Thoracic aorta (tissue), 2 donors: ENCODE measurements around the gene CMIP. TPM values are rescaled to one million over a fixed set of nuclear protein-coding genes. Genes with fewer than 3 reads are reported as not detected.

Experiments used
- ATAC-seq: fragments of 150-250 bp; one replicate; pipeline ENCODE4 v1.8.0; 2017; ENCODE audit warnings: low read depth; ENCODE audit not compliant: insufficient number of reproducible peaks, low FRiP score
- DNase-seq: peaks from one replicate; pipeline ENCODE4 v3.0.0-alpha.2; 2020; ENCODE audit warnings: low spot score
- H3K27ac ChIP-seq, 2 donors: fragments of 200-600 bp; sonication (generic); 1 replicate in 1 of 2; 2 replicates in 1 of 2; pipeline ENCODE4 v1.5.1; 2016; ENCODE audit warnings: mild to moderate bottlenecking in 2 of 2, moderate library complexity in 2 of 2
- H3K27me3 ChIP-seq: fragments of 200-600 bp; sonication (generic); replicated peaks from 2 replicates; pipeline ENCODE4 v1.6.0; 2016; ENCODE audit warnings: mild to moderate bottlenecking; ENCODE audit not compliant: insufficient read depth
- H3K36me3 ChIP-seq: fragments of 200-600 bp; sonication (generic); one replicate; pipeline ENCODE4 v1.5.1; 2016
- H3K4me1 ChIP-seq, 2 donors: fragments of 200-600 bp; sonication (generic); 1 replicate in 1 of 2; 2 replicates in 1 of 2; pipeline versions ENCODE4 v1.5.1 to v1.6.0; 2016; ENCODE audit warnings: low read depth in 2 of 2, mild to moderate bottlenecking in 1 of 2; ENCODE audit not compliant: control insufficient read depth in 1 of 2
- H3K4me3 ChIP-seq: fragments of 200-600 bp; sonication (generic); 2 replicates; pipeline ENCODE4 v1.5.1; 2016; ENCODE audit warnings: mild to moderate bottlenecking
- H3K9me3 ChIP-seq: fragments of 200-600 bp; sonication (generic); 2 replicates; pipeline ENCODE4 v1.5.1; 2016
- total RNA-seq, 2 donors: library from RNA; depleted of rRNA; stranded (reverse); fragments of >200 nt; gene quantifications; one replicate each; pipeline versions ENCODE4 v1.1.0 to v1.2.3, GENCODE V29; 2016
- TF ChIP-seq, protein P1 (sequence below): fragments of 200-600 bp; sonication (generic); IDR thresholded peaks from one replicate; pipeline ENCODE4 v1.5.1; 2019; ENCODE audit warnings: antibody characterized with exemption

The CMIP gene
- total RNA-seq, 2 donors from 2014 or later: 20.8 to 46.8 TPM

DNA sequence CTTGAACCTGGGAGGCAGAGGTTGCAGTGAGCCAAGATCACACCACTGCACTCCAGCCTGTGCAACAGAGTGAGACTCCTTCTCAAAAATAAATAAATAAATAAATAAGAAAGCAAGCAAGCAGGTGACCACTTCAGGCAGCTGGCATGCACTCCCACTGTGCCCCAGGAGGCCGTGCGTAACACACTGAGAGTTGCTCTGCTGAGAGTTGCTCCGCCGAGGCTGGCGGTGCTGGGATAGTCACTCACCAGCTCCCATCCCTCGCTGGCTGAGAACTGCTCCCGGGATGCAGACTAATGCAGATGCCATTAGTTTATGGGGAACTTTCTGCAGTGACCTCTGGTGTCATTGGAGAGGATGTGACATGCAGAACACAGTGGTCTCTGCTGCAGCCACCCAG, 228.8 kb downstream of the CMIP start:
- no peak overlapping the region for H3K27ac ChIP-seq
- DNase-seq: no peak
- no peak for ATAC-seq
- no peak overlapping the region for H3K4me3 ChIP-seq
- H3K36me3 ChIP-seq: peaks cover 5% of the 10 kb centered on the region
- no peaks in the 10 kb centered on the region for H3K4me1 ChIP-seq
- H3K9me3 ChIP-seq: no peaks in the 10 kb centered on the region
- TF ChIP-seq, protein P1, sequence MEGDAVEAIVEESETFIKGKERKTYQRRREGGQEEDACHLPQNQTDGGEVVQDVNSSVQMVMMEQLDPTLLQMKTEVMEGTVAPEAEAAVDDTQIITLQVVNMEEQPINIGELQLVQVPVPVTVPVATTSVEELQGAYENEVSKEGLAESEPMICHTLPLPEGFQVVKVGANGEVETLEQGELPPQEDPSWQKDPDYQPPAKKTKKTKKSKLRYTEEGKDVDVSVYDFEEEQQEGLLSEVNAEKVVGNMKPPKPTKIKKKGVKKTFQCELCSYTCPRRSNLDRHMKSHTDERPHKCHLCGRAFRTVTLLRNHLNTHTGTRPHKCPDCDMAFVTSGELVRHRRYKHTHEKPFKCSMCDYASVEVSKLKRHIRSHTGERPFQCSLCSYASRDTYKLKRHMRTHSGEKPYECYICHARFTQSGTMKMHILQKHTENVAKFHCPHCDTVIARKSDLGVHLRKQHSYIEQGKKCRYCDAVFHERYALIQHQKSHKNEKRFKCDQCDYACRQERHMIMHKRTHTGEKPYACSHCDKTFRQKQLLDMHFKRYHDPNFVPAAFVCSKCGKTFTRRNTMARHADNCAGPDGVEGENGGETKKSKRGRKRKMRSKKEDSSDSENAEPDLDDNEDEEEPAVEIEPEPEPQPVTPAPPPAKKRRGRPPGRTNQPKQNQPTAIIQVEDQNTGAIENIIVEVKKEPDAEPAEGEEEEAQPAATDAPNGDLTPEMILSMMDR: no peak
- H3K27me3 ChIP-seq: no peaks in the 10 kb centered on the region

DNA sequence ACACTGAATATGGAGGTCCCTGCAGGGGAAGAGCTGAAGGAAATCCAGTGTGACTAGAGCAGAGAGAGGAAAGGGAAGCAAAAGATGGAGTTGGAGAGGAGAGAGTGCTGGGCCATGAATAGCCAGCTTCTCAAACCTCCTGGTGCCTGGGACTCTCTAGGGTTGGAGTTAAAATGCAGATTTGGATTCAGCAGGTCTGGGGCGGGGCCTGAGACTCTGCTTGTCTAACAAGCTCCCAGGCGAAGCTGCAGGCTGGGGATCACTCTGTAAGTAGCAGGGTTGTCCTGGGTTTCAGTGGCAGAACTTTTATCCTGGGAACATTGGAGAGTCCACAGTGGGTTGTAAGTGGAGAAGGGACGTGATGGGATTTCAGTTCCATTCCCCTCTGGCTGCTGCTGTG, 231.1 kb downstream of the CMIP start:
- ATAC-seq: no peak
- H3K9me3 ChIP-seq: no peaks in the 10 kb centered on the region
- no peak overlapping the region for H3K27ac ChIP-seq
- H3K4me3 ChIP-seq: no peak overlapping the region
- TF ChIP-seq, protein P1: no peak
- DNase-seq: no peak
- no peaks in the 10 kb centered on the region for H3K4me1 ChIP-seq
- H3K36me3 ChIP-seq: peaks cover 6% of the 10 kb centered on the region
- H3K27me3 ChIP-seq: no peaks in the 10 kb centered on the region

DNA sequence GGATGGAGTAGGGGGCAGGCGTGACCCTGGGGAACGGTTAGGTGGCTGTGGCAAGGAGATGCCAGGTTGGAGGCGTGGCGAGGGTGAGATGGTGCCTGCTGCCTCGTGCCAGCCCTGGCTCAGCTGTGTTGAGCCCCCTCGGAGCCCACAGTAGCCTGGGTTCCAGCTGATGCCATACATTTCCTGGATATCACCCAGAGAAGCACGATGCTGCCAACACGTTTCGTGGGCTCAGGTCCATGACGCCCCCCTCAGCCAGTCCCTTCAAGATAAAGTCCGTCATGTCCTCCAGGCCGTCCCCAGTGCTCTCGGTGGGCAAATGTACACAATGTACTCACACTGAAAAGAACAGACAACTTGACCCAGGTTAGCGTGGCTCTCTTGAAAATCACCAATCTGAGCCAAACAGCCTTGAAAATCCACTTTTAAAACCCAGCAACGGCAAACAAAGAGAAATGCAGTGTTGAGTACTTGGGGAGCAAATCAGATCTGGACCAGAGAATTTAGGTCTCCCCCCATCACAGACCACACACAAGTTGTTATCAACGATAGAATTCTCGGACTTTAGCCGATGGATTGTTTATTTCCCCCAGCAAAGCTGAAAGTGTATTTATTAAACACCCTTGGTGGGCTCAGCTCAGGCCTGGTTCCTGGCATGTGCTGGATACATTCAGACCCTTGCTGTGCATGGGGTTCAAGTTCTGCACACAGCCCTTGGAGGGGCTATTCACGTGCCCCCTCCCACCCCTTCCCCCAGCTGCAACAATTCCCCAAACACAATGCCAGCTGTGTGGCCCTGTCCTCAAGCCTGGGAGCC, 231.7 kb downstream of the CMIP start:
- H3K4me1 ChIP-seq: no peaks in the 10 kb centered on the region
- no peak for ATAC-seq
- no peak for DNase-seq
- TF ChIP-seq, protein P1: no peak
- no peak overlapping the region for H3K27ac ChIP-seq
- no peaks in the 10 kb centered on the region for H3K27me3 ChIP-seq
- H3K4me3 ChIP-seq: no peak overlapping the region
- H3K9me3 ChIP-seq: no peaks in the 10 kb centered on the region
- H3K36me3 ChIP-seq: peaks cover 6% of the 10 kb centered on the region

DNA sequence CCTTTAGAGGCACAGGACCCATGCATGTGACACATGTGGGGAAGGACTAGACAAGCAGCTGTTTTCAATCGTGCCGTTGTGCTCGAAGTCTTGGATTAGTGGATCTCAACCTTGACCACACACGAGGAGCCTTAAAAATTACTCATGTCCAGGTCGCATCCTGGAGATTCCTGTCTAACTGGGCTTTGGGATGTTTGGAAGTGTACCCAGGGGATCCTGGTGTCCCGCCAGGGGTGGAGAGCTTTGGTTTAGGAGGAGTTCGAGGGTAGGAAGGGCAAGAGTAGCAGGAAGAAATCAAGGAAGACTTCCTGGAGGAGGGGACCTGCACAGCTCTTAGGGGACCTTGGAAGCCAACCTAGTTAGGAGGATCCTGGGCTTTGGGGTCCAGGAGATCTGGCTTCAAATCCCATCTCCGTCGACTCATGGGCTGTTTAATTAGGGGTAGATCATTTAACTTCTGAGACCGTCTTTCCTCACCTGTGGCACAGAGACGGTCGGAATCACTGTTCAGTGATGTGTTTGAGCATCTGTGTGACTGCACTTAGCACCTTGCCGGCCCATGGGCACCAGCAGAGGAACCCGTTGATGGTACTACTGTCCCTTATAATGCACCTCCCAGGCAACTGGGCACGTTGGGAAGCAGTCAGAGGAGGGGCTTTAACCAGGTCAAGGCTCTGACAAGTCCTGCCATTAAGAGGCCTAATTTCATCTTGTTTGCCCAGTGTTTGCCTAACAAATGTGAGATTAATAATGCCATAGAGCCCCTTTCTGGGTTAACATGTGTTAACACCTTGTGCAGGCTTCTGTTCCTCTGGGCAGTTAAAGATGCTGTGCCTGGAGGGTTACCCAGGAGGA, 232.5 kb downstream of the CMIP start:
- no peaks in the 10 kb centered on the region for H3K27me3 ChIP-seq
- DNase-seq: no peak
- ATAC-seq: no peak
- H3K4me3 ChIP-seq: no peak overlapping the region
- no peaks in the 10 kb centered on the region for H3K4me1 ChIP-seq
- H3K27ac ChIP-seq: no peak overlapping the region
- H3K9me3 ChIP-seq: no peaks in the 10 kb centered on the region
- TF ChIP-seq, protein P1: no peak
- peaks cover 6% of the 10 kb centered on the region for H3K36me3 ChIP-seq

DNA sequence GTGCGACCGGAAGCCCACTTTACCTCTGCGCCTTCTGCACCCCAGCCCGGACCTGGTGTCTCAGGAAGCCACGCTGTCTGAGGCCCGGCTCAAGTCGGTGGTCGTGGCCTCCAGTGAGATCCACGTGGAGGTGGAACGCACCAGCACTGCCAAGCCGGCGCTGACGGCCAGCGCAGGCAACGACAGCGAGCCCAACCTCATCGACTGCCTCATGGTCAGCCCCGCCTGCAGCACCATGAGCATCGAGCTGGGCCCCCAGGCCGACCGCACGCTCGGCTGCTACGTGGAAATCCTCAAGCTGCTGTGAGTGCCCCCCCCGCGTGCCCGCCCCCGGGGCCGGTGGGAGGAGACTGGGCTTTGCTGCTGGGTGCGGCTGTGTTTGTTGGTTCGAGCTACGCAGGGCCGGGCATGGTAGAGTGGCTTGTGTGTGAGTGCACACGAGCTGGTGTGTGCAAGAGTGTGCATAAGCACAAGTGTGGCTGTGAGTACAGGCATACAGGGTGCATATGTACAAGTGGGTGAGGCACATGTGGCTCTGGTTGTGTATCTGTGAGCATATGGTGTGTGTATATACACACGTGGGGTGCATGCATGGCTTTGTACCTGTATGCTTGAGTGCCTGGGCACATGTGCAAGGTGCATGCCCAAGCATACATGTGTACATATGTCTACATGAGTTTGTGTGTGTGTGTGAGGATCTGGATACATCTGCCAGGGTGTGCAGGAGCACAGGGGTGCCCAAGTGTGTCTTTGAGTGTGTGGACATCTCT, 233.9 kb downstream of the CMIP start:
- Histone ChIP-seq H3K27ac (no peak overlapping the region), H3K36me3 (peaks cover 3% of the 10 kb centered on the region), H3K27me3 (no peaks in the 10 kb centered on the region), H3K4me3 (no peak overlapping the region), H3K9me3 (no peaks in the 10 kb centered on the region), H3K4me1 (no peaks in the 10 kb centered on the region)
- DNase-seq: no peak
- TF ChIP-seq, protein P1: no peak
- no peak for ATAC-seq
